ENCODE measurements around the gene TATDN3.

GRCh38 chr1:212745303-212745702, 46.4 kb upstream of the TATDN3 start:
- TF ChIP-seq POLR2AphosphoS5 (IDR thresholded peaks at IDR 0.05) (no peak), CTCF (IDR thresholded peaks at IDR 0.05) (no peak)

Data from breast epithelium (tissue), 3 donors.